ENCODE measurements around the gene DTNB.
"Not testable (repeated sequence)": the region's sequence is repeated elsewhere in the genome, so short reads cannot be mapped to it uniquely, and the experiment has no call there.

DTNB gene

DNA sequence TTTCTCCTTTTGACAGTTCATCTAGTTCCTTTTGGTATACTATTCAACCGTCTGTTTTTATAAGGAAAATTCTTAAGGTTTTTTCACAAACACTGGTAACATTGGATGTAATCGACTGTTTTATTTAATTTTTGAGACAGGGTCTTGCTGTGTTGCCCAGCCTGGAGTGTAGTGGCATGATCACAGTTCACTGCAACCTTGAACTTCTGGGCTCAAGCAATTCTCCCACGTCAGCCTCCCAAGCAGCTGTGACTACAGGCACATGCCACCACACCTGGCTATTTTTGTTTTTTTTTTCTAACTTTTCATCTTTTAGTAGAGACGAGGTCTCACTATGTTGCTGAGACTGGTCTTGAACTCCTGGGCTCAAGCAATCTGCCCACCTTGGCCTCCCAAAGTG lies 227.3 kb downstream of the DTNB start:
- DNase-seq = no peak

DNA sequence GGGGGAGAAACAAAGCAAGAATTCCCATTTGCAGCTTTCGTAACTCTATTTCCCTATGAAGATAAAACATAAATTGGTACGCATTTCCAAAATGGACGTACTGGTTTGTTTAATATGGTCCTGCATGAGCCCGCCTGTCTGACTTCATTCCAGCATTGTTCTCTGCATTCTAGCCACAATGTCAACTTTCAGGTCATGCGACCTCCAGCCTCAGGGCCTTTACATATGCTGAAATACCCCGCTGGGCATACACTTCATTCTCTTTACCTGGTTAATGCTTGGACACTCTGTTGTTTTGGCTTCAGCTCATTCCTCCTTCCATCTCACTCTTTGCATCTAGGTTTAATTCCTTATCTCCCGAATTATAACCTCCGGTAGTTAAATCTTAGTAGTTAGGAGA lies 227.9 kb downstream of the DTNB start:
- no peak for DNase-seq

DNA sequence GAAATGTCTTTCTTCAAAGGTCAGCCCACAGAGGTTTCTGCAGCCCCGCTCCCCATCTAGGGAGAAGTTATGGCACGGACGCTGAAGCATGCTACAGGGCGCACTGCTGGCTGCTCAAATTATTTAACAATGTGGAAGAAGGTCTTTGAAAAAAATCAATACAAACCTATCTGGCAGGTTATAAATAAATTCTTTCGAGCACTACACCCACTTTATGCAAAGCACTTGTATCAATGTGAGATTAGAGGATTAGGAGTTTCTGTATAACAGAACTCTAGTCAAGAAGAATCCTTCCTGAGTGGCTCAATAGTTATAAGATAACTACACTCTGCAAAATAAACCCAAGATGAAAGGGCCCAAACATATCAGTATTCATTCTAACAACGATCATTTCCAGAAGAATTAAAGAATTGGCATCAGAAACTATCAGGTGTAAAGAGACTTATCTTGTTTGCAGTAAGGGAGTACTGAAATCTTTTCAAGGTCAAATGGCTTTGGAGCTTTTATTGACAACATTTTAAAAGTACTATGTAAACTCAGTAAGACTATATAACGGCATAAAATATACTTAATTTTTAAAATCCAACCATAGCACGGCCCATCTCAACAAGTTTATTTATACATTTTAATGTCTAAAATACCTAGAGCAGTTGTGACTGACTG lies 228.6 kb downstream of the DTNB start:
- no peak for DNase-seq

DNA sequence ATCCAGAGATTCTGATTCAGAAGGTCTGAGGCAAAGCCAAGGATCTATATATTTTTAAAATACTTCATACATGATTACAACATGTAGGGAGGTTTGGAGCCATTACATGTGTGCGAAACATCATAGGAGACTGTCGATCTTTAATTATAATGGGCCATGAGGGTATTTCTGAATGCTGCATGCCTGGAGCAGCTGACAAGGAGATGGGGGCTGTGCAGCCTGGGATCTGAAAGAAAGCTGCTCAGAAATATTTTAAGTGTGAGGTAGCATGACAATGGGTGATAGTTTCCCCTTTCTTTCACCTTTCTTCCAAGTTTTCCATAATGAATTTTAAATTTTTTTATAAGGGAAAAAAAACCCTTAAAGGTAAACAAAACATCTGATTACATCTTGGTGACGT lies 229.6 kb downstream of the DTNB start:
- no peak for DNase-seq

DNA sequence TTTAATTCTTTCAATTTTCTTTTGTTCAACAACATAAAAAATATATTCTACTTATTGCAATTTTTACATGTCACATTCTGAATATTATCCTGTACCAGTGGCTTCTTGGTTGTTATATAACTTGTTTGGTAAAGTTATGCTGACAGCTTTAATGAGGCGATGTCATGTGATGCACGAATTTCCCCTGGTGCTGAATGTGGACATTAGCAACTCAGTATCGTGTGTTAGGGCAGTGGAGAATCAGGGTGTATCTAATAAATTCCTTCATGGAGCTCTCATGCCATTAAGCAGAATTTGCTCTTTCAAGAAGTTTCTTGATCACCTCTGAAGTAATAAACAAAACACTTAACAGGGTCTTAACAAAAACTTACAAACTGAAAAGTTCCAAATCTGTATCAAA lies 232.0 kb downstream of the DTNB start:
- no peak for DNase-seq

DNA sequence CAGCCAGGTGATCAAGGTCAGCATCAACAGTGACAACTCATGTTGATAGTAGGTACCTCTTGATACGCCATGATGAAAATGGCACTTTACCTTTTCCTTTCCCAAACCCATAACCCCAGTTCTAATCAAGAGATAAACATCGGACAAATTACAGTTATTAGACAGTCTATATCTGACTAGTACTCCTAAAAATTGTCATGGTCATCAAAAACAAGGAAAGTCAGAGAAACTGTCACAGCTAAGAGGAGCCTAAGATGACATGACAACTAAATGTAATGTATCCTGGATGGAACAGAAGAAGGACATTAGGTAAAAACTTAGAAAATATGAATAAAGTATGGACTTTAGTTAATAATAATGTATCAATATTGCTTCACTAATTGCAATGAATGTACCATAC lies 234.6 kb downstream of the DTNB start:
- no peak for DNase-seq

DNA sequence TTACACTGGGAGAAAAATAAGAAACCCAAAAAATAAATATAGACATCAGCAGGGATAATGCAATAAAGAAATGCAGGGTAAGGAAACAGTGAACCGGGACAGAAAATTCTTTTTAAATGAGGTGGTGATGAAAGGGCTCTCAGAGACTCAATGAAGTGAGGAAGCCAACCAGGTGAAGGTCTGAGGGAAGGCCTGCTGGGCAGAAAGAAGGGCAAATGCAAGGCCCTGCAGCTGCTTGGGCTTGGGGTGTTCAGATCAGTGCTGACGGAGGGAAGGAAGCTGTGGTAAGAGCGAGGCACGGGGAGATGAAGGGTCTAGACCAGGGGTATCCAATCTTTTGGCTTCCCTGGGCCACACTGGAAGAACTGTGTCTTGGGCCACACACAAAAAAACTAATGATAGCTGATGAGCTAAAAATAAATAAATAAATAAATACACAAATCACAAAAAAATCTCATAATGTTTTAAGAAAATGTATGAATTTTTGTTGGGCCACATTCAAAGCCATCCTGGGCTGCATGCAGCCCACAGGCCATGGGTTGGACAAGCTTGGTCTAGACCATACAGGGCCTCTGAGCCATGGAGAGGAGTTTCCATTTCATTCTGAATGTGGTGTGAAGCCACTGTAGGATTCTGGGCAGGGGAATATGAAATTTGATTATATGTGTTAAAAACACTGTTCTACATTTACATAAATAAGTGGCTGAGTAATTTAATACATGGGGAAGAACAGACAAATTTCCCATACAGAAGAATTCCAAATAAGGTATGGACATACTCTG lies 235.3 kb downstream of the DTNB start:
- no peak for DNase-seq

DNA sequence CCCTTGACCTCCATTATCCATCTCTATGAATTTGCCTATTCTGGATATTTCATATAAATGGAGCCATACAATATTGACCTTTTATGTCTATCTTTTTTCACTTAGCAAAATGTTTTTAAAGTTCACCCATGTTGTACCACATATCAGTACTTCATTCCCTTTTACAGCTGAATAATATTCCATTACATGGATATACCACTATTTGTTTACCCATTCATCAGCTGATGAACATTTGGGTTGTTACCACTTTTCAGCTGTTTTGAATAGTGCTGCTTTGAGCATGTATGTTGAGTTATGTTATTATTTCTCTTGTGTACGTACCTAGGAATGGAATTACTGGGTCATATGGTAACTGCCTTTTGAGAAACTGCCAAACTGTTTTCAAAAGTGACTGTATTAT lies 238.0 kb downstream of the DTNB start:
- no peak for DNase-seq

DNA sequence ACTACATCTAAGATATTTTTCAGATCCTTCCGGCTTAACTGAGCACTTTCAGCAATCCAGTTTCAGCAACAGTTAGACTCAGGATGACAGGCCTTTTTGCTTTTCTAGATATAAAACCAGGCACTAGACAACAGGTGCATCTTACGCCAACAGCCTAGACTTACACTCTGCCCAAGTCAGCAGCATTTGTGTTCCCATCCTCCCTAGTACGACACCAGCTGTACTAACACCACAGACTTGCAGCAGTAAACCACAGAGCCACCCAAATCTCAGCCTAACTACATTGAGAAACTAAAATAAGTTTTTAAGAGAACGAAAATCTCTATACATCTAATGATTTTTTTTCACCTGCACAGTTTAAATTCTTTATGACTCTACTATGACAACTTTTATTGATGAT lies 241.8 kb downstream of the DTNB start:
- no peak for DNase-seq

DNA sequence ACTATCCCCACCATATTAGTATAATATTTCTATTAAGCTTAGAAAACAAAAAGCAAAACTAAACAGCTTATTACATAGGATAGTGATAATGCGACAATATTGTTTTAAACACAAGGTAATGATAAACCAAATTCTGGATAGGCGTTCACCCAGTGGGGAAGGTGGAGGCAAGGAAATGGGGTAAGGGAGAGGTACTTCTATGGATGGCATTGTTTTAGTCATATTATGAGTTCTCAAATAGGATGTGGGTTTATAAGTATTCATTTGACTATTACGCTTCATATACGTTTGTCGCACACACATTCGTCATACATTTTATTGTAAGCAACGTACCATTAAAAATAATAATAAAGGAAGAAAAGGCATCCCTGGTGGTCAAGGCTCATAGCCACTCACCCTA lies 242.8 kb downstream of the DTNB start:
- DNase-seq = no peak

DNA sequence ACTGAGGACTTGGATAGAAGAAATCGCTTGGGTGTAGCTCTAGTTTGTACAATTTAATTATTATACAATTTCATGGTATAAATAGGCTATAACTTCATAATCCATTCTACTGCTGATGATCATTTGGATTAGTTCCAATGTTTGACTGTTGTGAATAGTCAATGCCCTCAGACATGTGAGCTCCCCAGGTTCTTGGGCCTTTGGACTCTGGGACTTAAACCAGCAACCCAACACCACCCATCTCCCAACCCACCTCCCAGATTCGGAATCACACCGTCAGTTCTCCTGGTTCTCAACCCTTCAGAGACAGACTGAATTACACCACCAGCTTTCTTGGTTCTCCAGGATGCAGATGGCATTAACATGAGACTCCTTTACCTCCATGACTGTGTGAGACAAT lies 247.1 kb downstream of the DTNB start:
- DNase-seq = no peak

DNA sequence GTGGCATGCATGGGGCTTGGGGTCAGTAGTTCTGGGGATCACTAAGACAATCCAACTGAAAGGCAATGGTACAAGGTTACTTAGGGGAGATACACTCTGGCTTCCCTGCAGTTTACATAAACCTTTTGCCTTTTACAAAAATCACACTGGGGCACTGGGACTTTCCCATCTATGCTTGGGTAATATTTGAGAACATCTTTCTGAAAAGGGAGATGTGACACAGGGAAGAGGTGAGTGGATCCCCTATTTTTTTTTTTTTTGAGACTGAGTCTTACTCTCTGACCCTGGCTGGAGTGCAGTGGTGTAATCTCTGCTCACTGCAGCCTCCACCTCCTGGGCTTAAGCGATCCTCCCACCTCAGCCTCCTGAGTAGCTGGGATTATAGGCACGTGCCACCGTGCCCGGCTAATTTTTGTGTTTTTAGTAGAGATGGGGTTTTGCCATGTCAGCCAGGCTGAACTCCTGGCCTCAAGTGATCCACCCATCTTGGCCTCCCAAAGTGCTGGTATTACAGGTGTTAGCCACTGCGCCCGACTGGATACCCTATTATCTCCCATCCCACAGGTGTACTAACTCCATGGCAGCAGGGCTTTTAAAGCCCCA lies 248.8 kb downstream of the DTNB start:
- no peak for DNase-seq

DNA sequence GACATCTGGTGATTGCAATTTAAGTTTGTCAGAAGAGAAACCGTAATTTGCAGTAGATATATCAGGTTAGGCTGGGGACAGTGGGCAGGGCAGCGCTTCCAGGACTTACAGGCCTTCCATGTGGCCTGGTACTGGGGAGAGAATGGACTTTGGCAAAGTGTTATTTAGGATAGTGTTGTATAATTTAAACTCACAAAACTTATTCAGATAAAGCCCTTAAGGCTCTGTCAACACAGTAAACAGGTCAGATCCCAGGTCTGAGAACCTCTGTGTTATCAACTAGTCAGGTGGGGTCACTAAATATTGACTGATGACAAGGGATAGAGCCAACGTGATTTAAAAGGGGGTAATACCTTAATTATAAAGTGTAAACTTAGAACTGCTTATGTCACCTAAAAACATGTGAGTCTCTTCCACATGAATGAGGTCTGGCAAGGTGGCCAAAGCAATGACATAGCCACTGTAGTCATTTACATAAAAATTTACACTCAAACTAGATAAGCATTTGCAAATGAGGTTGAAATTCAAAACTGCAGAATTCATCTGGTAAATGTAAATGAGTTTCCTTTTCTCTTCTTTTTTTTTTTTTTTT lies 251.5 kb downstream of the DTNB start:
- DNase-seq = no peak

DNA sequence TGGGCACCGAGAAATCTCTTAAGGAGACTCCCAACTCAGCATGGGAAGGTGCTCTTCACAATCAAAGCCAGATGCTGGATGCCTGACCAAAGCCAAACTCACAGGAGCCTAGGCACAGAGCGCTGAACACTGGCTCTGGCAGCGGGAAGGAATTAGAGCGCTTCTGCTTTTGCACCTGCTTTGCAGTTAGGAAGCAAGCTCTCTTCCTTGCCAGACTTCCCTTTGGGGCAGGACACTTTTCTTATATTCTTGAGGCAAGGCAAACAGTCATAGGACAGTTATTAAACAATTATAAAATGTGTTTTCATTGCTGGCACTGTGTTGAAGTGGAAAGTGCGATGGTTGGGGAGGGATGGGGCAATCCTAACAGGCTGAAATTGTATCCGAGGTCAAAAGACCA lies 252.1 kb downstream of the DTNB start:
- peak; percentile 20 to 22 for DNase-seq

DNA sequence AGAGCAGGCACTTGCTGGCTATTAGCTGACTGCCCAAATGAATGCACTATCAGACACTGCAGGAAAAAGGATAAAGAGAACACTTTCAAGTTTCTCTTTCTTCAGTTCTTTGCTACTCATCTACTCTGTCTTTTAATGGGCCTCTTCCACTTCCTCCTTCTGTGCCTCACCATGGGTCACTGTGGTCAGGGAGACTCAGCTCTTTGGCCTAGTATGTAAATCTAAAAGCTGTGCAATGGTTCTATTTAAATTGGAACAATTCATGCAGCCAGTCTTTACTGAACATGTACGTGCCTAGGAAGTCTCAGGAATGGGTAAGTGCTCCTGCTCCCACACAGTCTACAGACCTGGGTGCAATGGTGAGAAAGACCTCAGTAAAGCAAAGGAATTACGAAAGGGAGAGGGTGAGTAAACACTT lies 252.5 kb downstream of the DTNB start:
- peak in 1 of 2 experiments; percentile 8 for DNase-seq

DNA sequence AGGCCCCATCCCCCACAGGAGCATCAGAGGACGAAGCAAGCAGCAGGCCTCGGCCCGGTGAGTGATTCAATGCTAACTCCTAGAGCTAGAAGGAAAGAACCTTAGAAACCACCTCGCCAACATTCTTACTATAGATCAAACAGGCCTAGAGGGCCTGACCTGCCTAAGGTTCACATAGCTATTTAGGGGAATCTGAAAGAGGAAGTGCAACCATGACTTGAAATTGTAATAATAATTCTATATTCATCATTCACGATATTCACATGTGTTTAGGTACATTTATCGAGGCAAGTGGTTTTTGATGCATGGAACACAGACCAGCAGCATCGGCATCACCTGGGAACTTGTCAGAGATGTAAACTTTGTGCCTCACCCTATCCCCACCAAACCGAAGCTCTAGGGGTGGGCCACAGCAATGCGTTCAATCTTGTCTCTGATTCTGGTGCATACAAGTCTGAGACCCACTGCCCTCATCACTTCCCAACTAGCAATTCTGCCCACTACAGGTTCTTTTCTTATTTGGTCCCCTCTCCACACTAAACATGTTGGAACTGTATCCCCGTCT lies 253.6 kb downstream of the DTNB start:
- DNase-seq = no peak

DNA sequence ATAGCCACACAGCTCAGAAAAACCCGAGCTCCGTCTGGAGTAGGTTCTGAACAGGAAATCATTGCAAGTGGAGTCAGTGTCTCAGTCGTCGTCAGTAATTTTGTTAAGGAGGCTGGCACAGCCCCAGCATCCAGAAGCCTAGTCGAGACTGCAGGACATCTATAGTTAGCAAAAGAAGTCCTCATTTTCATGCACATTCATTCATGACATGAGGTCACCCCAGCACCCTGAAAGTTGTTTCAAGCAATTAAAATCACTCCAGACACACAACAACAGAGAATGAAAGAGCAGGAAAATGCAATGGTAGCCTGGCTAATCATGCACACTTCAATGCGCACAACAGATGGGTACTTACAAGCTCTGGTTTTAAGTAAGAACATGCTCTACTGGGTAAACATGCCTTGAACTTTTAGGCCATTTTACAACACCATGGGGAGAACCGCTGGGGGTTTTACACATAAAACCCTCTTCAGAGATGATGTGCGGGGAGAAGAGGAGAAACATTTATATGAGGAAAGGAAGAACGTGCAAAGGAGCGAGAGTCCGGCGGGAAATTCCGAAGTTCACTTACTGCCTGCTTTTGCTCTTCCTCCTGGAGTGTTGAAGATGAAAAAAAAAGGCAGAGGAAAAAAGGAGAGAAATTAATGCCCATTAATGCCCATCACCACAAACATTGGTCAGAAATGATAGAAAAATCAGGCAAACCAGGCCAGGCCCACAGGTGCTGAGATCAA lies 254.3 kb downstream of the DTNB start:
- no peak for DNase-seq

DNA sequence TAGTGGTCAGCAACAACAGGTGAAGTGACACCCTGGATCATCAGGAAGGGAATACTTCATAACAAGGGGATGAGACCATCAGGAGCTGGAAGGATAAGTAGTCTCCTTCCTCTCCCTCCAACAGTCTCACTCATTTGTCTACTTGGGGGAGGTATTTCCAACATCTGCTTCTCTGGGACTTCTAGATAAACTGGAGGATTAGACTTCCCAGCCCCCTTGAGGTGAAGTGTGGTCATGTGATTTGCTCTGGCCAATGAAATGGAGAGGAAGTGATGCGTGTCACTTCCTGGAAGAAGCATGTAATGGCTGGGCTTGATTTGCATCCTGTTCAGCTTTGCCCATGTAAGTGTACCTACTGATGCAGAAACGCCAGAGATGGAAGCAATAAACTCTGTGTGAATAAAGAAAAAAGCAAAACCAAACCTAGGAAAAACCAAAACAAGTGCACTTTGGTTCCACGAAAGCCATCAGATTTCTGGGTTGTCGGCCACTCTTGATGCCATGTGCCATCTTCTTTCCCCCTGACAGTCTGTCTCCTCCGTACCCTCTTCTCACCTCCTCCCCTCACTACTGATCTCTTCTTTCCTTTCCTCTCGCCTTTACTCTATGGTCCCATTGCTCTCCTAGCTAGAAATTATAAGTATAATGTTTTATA lies 255.5 kb downstream of the DTNB start:
- no peak for DNase-seq

DNA sequence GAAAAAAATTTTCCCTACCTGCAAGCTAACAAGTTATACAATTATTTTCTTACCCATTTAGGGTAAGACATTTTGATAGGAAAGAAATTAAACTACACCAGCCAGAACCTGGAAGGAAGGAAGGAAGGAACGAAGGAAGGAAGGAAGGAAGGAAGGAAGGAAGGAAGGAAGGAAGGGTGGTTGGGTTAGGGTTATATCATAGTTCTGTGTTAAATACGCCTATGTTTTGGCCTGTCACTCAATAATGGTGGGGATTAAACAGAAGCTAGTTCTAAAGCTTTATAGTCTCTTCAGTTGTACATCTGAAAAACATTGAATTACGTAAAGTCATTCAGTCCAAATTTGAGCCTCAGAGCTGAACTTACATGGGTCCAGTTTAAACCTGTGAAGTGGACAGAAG lies 256.7 kb downstream of the DTNB start:
- no peak for DNase-seq

DNA sequence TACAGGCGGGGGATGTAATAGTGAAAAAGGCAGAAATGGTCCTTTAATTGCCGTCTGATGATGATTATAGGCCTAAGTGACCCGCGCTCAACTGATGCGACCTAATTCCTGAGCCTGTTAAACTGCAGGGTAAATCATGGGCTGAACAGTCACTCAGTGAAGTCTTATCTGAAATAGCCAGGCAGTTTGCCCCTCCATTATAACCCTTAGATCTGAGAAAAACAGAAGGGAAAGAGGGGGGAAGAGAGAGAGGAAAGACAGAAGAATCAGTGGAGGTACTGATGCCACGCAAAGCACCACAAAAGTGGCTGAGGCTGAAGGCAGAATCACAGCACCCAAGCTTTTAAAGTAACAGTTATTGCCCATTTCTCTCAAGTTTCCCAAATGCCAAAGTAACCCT lies 258.6 kb downstream of the DTNB start:
- DNase-seq = no peak

DNA sequence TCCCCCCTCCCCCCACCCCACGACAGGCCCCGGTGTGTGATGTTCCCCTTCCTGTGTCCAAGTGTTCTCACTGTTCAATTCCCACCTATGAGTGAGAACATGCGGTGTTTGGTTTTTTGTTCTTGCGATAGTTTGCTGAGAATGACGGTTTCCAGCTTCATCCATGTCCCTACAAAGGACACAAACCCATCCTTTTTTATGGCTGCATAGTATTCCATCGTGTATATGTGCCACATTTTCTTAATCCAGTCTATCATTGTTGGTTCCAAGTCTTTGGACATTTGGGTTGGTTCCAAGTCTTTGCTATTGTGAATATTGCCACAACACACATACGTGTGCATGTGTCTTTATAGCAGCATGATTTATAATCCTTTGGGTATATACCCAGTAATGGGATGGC lies 260.0 kb downstream of the DTNB start:
- DNase-seq = not testable (repeated sequence)

DNA sequence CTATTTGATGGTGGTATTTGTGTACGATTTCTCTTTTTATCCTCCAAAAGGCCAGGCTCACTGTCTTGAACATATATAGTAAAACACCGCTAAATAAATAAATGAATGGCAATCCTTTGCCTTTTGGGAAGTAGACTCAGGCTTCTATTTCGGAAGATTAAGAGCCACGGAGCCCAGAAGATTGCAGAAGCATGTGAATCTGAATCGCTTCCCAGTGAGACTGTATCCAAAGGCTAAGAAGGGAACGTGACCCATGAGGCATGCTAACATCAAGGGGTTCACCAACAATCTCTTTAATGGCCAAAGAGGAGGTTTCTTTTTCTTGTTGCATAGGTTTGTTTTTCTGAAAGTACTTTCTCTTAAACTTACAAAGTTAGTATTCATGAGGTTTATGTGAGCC lies 261.6 kb downstream of the DTNB start:
- no peak for DNase-seq

All from Kasumi-1 (cell line).